ENCODE data around the gene LRRC53.

DNA sequence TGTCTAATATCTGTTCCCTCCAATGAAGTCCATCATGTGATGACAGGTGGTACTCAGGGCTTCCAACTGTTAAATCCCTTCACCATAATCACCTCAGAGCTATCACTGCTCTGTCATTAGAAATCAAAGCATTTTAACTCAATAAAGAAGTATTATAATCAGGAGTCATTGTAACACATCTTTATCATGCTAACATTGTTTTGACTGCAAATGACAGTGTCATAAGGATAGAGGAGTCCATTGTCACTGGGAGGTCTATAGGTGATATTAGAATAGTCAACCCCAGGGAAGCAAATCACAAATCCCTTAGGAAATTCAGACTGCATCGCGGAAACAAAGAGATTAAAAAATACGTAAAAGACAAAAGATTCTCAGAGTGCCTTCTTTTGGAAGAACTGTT, 30.8 kb downstream of the LRRC53 start:
- TF ChIP-seq EZH2 (IDR thresholded peaks at IDR 0.05; ENCODE audit: borderline replicate concordance, low read depth, low read length, poor library complexity, severe bottlenecking) (no peak), CTCF (conservative IDR thresholded peaks at IDR 0.05; ENCODE audit: low read depth, low read length) (no peak)
